Measurements from ENCODE around the gene RAPGEF6. TPM values are rescaled to one million over a fixed set of nuclear protein-coding genes. Genes with fewer than 3 reads are reported as not detected.

The RAPGEF6 gene
- total and polyA plus RNA-seq, 11 donors = 2.3 to 13.9 (median 8.6) TPM

GRCh38 chr5:131460867-131461572, 174.0 kb downstream of the RAPGEF6 start:
- ATAC-seq = peak in 1 of 4 donors; percentile 42
- intact Hi-C loops (cut with DNase I) = no loop called here
- TF ChIP-seq CTCF (IDR thresholded peaks at IDR 0.05) (no peak), POLR2A (IDR thresholded peaks at IDR 0.05) (no peak)

GRCh38 chr5:131460133-131460532, 174.9 kb downstream of the RAPGEF6 start:
- no peak overlapping the region for H3K27ac ChIP-seq
- TF ChIP-seq POLR2A (IDR thresholded peaks at IDR 0.05) (no peak), CTCF (IDR thresholded peaks at IDR 0.05) (no peak)
- intact Hi-C loops (cut with DNase I) = no loop called here
- H3K27me3 ChIP-seq = no peaks in the 10 kb centered on the region
- no peaks in the 10 kb centered on the region for H3K9me3 ChIP-seq
- no peak for ATAC-seq
- peaks cover 0 to 38% (median 18%) of the 10 kb centered on the region in 9 donors for H3K36me3 ChIP-seq
- no peak overlapping the region for H3K4me3 ChIP-seq
- no peak for DNase-seq
- peaks cover 0 to 22% (median 6%) of the 10 kb centered on the region in 12 donors for H3K4me1 ChIP-seq
- 96 to 100% (median 98%) methylated on average over 1 of the region's 1 CpG for WGBS, 4 donors

More at GRCh38 chr5:131460867-131461572, 174.0 kb downstream of the RAPGEF6 start:
- H3K4me1 ChIP-seq = peaks cover 0 to 22% (median 6%) of the 10 kb centered on the region in 12 donors
- WGBS, 4 donors = 64 to 70% (median 67%) methylated on average over 3 of the region's 3 CpGs
- H3K4me3 ChIP-seq = no peak overlapping the region
- no peak for DNase-seq
- H3K27me3 ChIP-seq = no peaks in the 10 kb centered on the region
- H3K27ac ChIP-seq = no peak overlapping the region
- H3K9me3 ChIP-seq = no peaks in the 10 kb centered on the region
- peaks cover 0 to 31% (median 12%) of the 10 kb centered on the region in 9 donors for H3K36me3 ChIP-seq

GRCh38 chr5:131459216-131459615, 175.8 kb downstream of the RAPGEF6 start:
- ATAC-seq = no peak
- intact Hi-C loops (cut with DNase I) = no loop called here
- H3K36me3 ChIP-seq = peaks cover 0 to 47% (median 23%) of the 10 kb centered on the region in 9 donors
- H3K9me3 ChIP-seq = no peaks in the 10 kb centered on the region
- peaks cover 0 to 22% (median 6%) of the 10 kb centered on the region in 12 donors for H3K4me1 ChIP-seq
- no peak overlapping the region for H3K4me3 ChIP-seq
- no peaks in the 10 kb centered on the region for H3K27me3 ChIP-seq
- no peak for DNase-seq
- no peak overlapping the region for H3K27ac ChIP-seq
- TF ChIP-seq CTCF (IDR thresholded peaks at IDR 0.05) (no peak), POLR2A (IDR thresholded peaks at IDR 0.05) (no peak)

- no peak overlapping the region for H3K4me3 ChIP-seq
- 83 to 95% (median 89%) methylated on average over 1 of the region's 1 CpG for WGBS, 4 donors
- no peak for TF ChIP-seq CTCF (IDR thresholded peaks at IDR 0.05)
- TF ChIP-seq POLR2A (IDR thresholded peaks at IDR 0.05) = no peak
- H3K9me3 ChIP-seq = no peaks in the 10 kb centered on the region
- H3K27me3 ChIP-seq = no peaks in the 10 kb centered on the region
- peaks cover 0 to 46% (median 20%) of the 10 kb centered on the region in 9 donors for H3K36me3 ChIP-seq
- intact Hi-C loops (cut with DNase I) = no loop called here
- H3K27ac ChIP-seq = no peak overlapping the region
- H3K4me1 ChIP-seq = peaks cover 0 to 14% (median 6%) of the 10 kb centered on the region in 12 donors
- ATAC-seq (peak; percentile 64 to 74 (median 70)), DNase-seq (no peak)
Measured at GRCh38 chr5:131457193-131457592, 177.8 kb downstream of the RAPGEF6 start.

Data from heart left ventricle (tissue), 16 donors.